ENCODE data around the gene LINS1.

Gene LINS1

GRCh38 chr15:100635406-100636071 lies 33.6 kb upstream of the LINS1 start:
- peaks cover 14% of the 10 kb centered on the region for H3K36me3 ChIP-seq (ENCODE audit: low read depth)

GRCh38 chr15:100633763-100634075 lies 31.7 kb upstream of the LINS1 start:
- peaks cover 8% of the 10 kb centered on the region for H3K4me1 ChIP-seq (ENCODE audit: insufficient read depth, poor library complexity, severe bottlenecking)
- no peak for ATAC-seq (ENCODE audit: low read depth)
- no peaks in the 10 kb centered on the region for H3K9me3 ChIP-seq (ENCODE audit: severe bottlenecking)
- H3K36me3 ChIP-seq (ENCODE audit: low read depth) = peaks cover 31% of the 10 kb centered on the region
- no peak overlapping the region for H3K27ac ChIP-seq (ENCODE audit: poor library complexity, severe bottlenecking)
- TF ChIP-seq CTCF (IDR thresholded peaks at IDR 0.05; ENCODE audit: poor library complexity, severe bottlenecking) = no peak
- no peaks in the 10 kb centered on the region for H3K27me3 ChIP-seq (ENCODE audit: insufficient read depth, poor library complexity, severe bottlenecking)
- H3K4me3 ChIP-seq (ENCODE audit: severe bottlenecking) = no peak overlapping the region
- no peak for DNase-seq (ENCODE audit: low spot score)

More at GRCh38 chr15:100635406-100636071, 33.6 kb upstream of the LINS1 start:
- peak; percentile 68 for ATAC-seq (ENCODE audit: low read depth)
- no peak overlapping the region for H3K4me3 ChIP-seq (ENCODE audit: severe bottlenecking)
- no peaks in the 10 kb centered on the region for H3K9me3 ChIP-seq (ENCODE audit: severe bottlenecking)
- no peaks in the 10 kb centered on the region for H3K27me3 ChIP-seq (ENCODE audit: insufficient read depth, poor library complexity, severe bottlenecking)
- peaks cover 8% of the 10 kb centered on the region for H3K4me1 ChIP-seq (ENCODE audit: insufficient read depth, poor library complexity, severe bottlenecking)
- no peak for DNase-seq (ENCODE audit: low spot score)
- no peak for TF ChIP-seq CTCF (IDR thresholded peaks at IDR 0.05; ENCODE audit: poor library complexity, severe bottlenecking)
- no peak overlapping the region for H3K27ac ChIP-seq (ENCODE audit: poor library complexity, severe bottlenecking)

GRCh38 chr15:100631831-100632230 lies 29.8 kb upstream of the LINS1 start:
- H3K27me3 ChIP-seq (ENCODE audit: insufficient read depth, poor library complexity, severe bottlenecking) = no peaks in the 10 kb centered on the region
- peaks cover 11% of the 10 kb centered on the region for H3K4me1 ChIP-seq (ENCODE audit: insufficient read depth, poor library complexity, severe bottlenecking)
- DNase-seq (ENCODE audit: low spot score) = no peak
- no peak for TF ChIP-seq CTCF (IDR thresholded peaks at IDR 0.05; ENCODE audit: poor library complexity, severe bottlenecking)
- no peak overlapping the region for H3K4me3 ChIP-seq (ENCODE audit: severe bottlenecking)
- no peak overlapping the region for H3K27ac ChIP-seq (ENCODE audit: poor library complexity, severe bottlenecking)
- H3K9me3 ChIP-seq (ENCODE audit: severe bottlenecking) = no peaks in the 10 kb centered on the region
- peaks cover 37% of the 10 kb centered on the region for H3K36me3 ChIP-seq (ENCODE audit: low read depth)
- no peak for ATAC-seq (ENCODE audit: low read depth)

- peaks cover 3% of the 10 kb centered on the region for H3K4me1 ChIP-seq (ENCODE audit: insufficient read depth, poor library complexity, severe bottlenecking)
- ATAC-seq (ENCODE audit: low read depth) (no peak), DNase-seq (ENCODE audit: low spot score) (no peak)
- H3K4me3 ChIP-seq (ENCODE audit: severe bottlenecking) = no peak overlapping the region
- TF ChIP-seq CTCF (IDR thresholded peaks at IDR 0.05; ENCODE audit: poor library complexity, severe bottlenecking) = no peak
- H3K9me3 ChIP-seq (ENCODE audit: severe bottlenecking) = no peaks in the 10 kb centered on the region
- peak overlapping the region; percentile 2 for H3K27ac ChIP-seq (ENCODE audit: poor library complexity, severe bottlenecking)
- H3K27me3 ChIP-seq (ENCODE audit: insufficient read depth, poor library complexity, severe bottlenecking) = no peaks in the 10 kb centered on the region
- H3K36me3 ChIP-seq (ENCODE audit: low read depth) = peaks cover 36% of the 10 kb centered on the region
Measured at GRCh38 chr15:100628746-100629145, 26.8 kb upstream of the LINS1 start.

GRCh38 chr15:100627789-100628395 lies 25.9 kb upstream of the LINS1 start:
- no peak for DNase-seq (ENCODE audit: low spot score)
- Histone ChIP-seq H3K4me3 (ENCODE audit: severe bottlenecking) (no peak overlapping the region), H3K27ac (ENCODE audit: poor library complexity, severe bottlenecking) (peak overlapping the region; percentile 2), H3K36me3 (ENCODE audit: low read depth) (peaks cover 36% of the 10 kb centered on the region), H3K27me3 (ENCODE audit: insufficient read depth, poor library complexity, severe bottlenecking) (no peaks in the 10 kb centered on the region), H3K4me1 (ENCODE audit: insufficient read depth, poor library complexity, severe bottlenecking) (peaks cover 6% of the 10 kb centered on the region), H3K9me3 (ENCODE audit: severe bottlenecking) (no peaks in the 10 kb centered on the region)
- peak; percentile 87 for ATAC-seq (ENCODE audit: low read depth)
- TF ChIP-seq CTCF (IDR thresholded peaks at IDR 0.05; ENCODE audit: poor library complexity, severe bottlenecking) = peak; percentile 97

All from RWPE2 (cell line).